BE2C (cell line): Measurements from ENCODE around the gene BSDC1.
A peak's percentile ranks its signal among the peaks of the same experiment; 100 is the strongest.

Experiments used
- DNase-seq: peaks from one replicate; pipeline ENCODE4 v3.0.0-alpha.2; 2020
- H3K27me3 ChIP-seq: fragments of 250-450 bp; sonication (Bioruptor Pico); 2 replicates; pipeline ENCODE4 v1.5.1; 2020; ENCODE audit warnings: mild to moderate bottlenecking
- H3K36me3 ChIP-seq: fragments of 250-450 bp; sonication (Bioruptor Pico); 2 replicates; pipeline ENCODE4 v1.5.1; 2020; ENCODE audit warnings: mild to moderate bottlenecking
- H3K4me1 ChIP-seq: fragments of 250-450 bp; sonication (Bioruptor Pico); 2 replicates; pipeline ENCODE4 v1.5.1; 2020
- H3K4me3 ChIP-seq: 2 replicates; pipeline ENCODE4 v1.5.1; 2011; ENCODE audit warnings: low read depth, low read length
- H3K9me3 ChIP-seq: fragments of 250-450 bp; sonication (Bioruptor Pico); 2 replicates; pipeline ENCODE4 v1.5.1; 2020
- TF ChIP-seq, protein P1 (sequence below): IDR thresholded peaks from 2 replicates; pipeline ENCODE4 v1.5.1; 2012; ENCODE audit warnings: mild to moderate bottlenecking, low read depth, low read length

The BSDC1 gene

DNA sequence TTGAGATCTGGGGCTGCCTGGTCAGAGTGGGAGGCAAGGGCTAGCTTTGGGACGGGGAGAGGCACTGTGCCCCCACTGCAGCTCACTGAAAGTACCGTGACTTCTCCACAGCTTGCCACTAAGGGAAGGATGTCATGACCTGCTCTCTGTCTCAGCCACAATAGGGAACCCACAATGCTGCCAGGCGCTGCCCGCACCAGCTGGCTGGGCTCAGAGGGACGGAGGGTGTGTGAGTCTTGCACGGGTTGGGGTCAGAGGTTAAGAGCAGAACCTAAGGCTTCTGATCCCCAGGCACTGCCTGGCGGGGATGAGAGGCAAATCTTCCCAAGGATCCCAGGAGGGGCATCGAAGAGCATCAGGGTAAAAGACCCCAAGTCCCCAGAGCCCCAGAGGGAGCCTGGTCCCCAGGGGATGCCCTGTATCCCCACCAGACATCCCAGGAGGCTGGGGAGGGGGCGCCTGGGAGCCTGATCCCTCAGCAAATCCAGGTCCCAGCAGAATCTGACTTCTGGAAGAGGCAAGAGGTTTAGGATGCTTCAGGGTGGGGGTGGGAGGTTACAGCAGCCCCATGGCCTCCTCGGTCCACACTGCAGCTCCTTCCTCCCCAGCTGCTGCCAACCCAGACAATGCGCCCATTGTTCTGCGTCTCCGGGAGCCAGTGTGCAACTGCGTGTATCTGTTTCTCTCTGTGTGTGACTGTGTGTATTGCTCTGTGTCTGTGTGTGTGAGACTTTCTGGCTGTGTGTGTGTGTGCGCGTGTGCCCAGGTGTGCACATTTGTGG lies 56.2 kb downstream of the BSDC1 start:
- Histone ChIP-seq H3K36me3 (peaks cover 7% of the 10 kb centered on the region), H3K4me1 (no peaks in the 10 kb centered on the region), H3K4me3 (no peak overlapping the region), H3K9me3 (no peaks in the 10 kb centered on the region), H3K27me3 (no peaks in the 10 kb centered on the region)
- DNase-seq: no peak
- TF ChIP-seq, protein P1, sequence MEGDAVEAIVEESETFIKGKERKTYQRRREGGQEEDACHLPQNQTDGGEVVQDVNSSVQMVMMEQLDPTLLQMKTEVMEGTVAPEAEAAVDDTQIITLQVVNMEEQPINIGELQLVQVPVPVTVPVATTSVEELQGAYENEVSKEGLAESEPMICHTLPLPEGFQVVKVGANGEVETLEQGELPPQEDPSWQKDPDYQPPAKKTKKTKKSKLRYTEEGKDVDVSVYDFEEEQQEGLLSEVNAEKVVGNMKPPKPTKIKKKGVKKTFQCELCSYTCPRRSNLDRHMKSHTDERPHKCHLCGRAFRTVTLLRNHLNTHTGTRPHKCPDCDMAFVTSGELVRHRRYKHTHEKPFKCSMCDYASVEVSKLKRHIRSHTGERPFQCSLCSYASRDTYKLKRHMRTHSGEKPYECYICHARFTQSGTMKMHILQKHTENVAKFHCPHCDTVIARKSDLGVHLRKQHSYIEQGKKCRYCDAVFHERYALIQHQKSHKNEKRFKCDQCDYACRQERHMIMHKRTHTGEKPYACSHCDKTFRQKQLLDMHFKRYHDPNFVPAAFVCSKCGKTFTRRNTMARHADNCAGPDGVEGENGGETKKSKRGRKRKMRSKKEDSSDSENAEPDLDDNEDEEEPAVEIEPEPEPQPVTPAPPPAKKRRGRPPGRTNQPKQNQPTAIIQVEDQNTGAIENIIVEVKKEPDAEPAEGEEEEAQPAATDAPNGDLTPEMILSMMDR: no peak

DNA sequence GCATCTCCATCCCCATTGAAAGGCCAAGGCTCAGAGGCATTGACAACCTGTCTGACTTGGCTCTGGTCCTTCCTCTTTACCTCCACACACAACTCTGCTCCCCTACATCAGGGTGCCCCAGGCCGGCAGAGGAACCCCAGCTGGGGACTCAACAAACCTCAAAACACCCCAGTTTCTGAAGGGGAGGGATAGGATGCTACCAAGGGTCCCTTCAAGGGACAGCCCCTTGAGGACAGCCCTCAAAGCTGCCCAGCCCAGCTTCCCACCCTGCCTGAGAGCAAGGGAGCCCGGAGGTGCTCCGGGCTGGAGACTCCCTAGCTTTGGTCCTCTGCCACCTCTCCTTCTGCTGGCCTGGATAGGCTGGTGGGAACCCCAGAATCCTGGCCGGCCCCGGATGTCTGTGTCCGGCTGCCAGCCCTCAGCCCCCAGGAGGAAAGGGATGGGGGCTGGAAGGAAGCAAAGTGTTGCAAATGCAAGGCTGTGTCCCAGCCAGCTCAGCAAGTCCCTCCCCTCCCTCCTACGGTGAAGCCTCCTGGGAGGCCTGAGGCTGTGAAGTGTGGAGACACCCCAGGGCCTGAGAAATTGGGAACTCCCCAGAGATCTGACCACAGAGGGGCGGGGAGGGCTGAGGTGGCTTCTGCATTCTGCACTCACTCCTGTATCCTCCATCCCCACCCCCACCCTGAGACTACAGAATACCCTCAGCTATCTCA lies 57.1 kb downstream of the BSDC1 start:
- Histone ChIP-seq H3K27me3 (no peaks in the 10 kb centered on the region), H3K36me3 (peaks cover 11% of the 10 kb centered on the region), H3K4me1 (no peaks in the 10 kb centered on the region), H3K4me3 (no peak overlapping the region), H3K9me3 (no peaks in the 10 kb centered on the region)
- DNase-seq: no peak
- TF ChIP-seq, protein P1: no peak

DNA sequence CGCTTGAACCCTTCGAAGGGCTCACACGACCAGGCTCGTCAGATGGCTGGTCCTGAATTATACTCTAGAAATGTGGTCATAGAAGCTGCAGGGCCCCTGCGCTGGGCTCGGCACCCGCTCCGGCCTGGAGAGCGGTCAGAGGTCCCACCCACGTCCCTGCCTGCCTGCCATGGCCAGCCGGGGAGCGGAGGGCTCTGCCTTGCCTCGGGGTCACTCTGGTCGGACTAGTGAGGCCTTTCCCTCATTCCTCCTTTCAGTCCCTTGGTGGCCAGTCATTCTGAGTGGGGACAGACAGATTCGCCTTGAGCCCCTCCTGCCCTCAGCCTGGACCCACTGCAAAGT lies 57.7 kb downstream of the BSDC1 start:
- Histone ChIP-seq H3K9me3 (no peaks in the 10 kb centered on the region), H3K36me3 (peaks cover 11% of the 10 kb centered on the region), H3K27me3 (no peaks in the 10 kb centered on the region), H3K4me1 (no peaks in the 10 kb centered on the region), H3K4me3 (no peak overlapping the region; the same call in 1 of the 2 replicates)
- no peak for DNase-seq
- TF ChIP-seq, protein P1: no peak

DNA sequence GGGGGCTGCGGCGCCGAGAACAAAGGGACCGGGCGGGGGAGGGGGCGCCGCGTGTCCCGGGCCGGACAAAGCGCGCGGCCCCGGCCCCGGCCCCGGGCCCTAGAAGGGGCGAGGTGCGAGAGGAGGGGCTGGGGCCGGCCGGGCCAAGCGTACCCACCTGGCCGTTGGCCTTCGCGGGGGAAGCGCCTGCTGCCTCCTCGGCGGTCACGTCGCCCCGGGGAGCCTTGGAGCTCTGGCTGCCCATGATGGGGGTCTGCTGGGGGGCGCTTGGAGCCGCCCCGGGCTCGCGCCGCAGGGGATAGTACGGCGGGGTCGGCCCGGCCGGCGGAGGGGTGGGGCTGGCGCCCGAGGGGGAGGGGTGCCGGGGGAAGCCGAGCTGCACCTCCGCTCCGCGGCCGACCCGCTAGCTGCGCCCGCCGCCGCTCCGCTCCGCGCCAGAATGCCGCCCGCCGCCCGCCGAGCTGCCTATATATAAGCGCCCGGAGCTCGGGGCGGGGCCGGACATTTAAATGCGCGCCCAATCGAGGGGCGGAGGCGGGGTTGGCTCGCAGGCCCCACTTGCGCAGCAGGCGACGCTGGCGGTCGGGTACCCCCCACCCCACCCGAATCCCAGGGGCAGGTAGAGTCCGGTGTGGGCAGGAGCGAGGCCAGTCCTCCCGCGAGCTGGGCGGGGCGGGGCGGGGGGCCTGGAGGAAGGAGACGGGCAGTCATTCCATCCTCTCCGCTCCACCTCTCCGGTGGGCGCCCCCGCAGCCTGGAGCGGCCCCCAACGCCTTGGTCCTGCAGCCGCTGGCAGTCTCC lies 58.3 kb downstream of the BSDC1 start, which contains the start of gene MARCKSL1:
Gene MARCKSL1 (minus strand): TSS at position 444 of the 801 bp plus-strand sequence. CDS start 200 bp downstream, at position 244.
- peak; percentile 79 for DNase-seq
- H3K36me3 ChIP-seq: peaks cover 11% of the 10 kb centered on the region
- H3K27me3 ChIP-seq: no peaks in the 10 kb centered on the region
- no peaks in the 10 kb centered on the region for H3K4me1 ChIP-seq
- peak within 1 kb of the TSS; percentile 66 for H3K4me3 ChIP-seq
- TF ChIP-seq, protein P1: no peak
- H3K9me3 ChIP-seq: no peaks in the 10 kb centered on the region

DNA sequence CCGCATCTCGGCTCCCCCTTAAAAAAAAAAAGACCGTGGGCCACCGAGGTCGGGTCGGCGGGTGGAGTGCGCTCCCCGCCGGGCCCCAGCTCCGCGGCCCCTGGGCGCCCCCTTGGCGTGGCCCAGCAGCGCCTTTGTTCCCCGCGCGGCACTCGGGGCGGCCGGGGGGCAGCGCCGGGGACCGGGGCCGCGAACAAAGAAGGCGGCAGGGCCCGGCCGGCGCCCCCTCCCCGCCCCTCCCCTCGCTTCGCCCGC lies 58.8 kb downstream of the BSDC1 start:
- Histone ChIP-seq H3K9me3 (no peaks in the 10 kb centered on the region), H3K36me3 (peaks cover 11% of the 10 kb centered on the region), H3K4me3 (peak overlapping the region; percentile 66), H3K27me3 (no peaks in the 10 kb centered on the region), H3K4me1 (no peaks in the 10 kb centered on the region)
- no peak for DNase-seq
- TF ChIP-seq, protein P1: no peak
